HCT116 (cell line): ENCODE results near the gene PYY. TPM values are rescaled to one million over a fixed set of nuclear protein-coding genes. Genes with fewer than 3 reads are reported as not detected.

Experiments used
- ATAC-seq: fragments of 200-7000 bp; cut with Tn5 transposase; 2 replicates; pipeline ENCODE4 v1.9.1; 2020; ENCODE audit warnings: mild to moderate bottlenecking, moderate library complexity
- BruUV-seq: library from RNA; stranded (reverse); fragments of 400-500 nt; replicated peaks from 2 replicates; lab custom pipeline; 2021; lab: Mats Ljungman, UMichigan
- CTCF ChIA-PET: fragments of 300-600 bp; sonication (Branson Sonifier 250); formaldehyde crosslinking; loops from one replicate; lab custom pipeline; 2021; ENCODE audit warnings: antibody characterized with exemption; lab: Charles Lee
- POLR2A ChIA-PET: fragments of 300-600, 350-600 bp; sonication (Branson Sonifier 250); formaldehyde crosslinking; loops from one replicate; lab custom pipeline; 2021; ENCODE audit warnings: antibody characterized with exemption; lab: Charles Lee
- RAD21 ChIA-PET, 2 experiments: fragments of 300-600 bp; sonication (Branson Sonifier 250); formaldehyde crosslinking; loops; one replicate each; lab custom pipeline; 2023; ENCODE audit warnings: low total read pairs in 2 of 2; ENCODE audit not compliant: uncharacterized antibody in 2 of 2, unreplicated experiment in 2 of 2, low non-redundant PET in 1 of 2; lab: Charles Lee
- DNase-seq: peaks from one replicate; pipeline ENCODE4 v3.0.0-alpha.2; 2010; ENCODE audit warnings: low read depth, low spot score
- H2AFZ ChIP-seq: fragments of 200-600 bp; shearing (Covaris generic), sonication (generic); 2 replicates; pipeline ENCODE4 v1.6.1; 2017; ENCODE audit warnings: low read depth, mixed run types, mixed read lengths, antibody characterized with exemption, low read length; ENCODE audit not compliant: poor library complexity, severe bottlenecking
- H3K27ac ChIP-seq: 2 replicates; pipeline ENCODE4 v1.5.1; 2012; ENCODE audit warnings: low read depth, low read length
- H3K27me3 ChIP-seq: fragments of 200-600 bp; sonication (generic); 2 replicates; pipeline ENCODE4 v1.6.1; 2016; ENCODE audit warnings: mixed run types, low read length, mixed read lengths; ENCODE audit not compliant: insufficient read depth
- H3K36me3 ChIP-seq, 2 experiments: fragments of 200-500 bp in 1 of 2; fragments of 200-600 bp in 1 of 2; sonication (Bioruptor generic) in 1 of 2; sonication (generic) in 1 of 2; 2 replicates each; pipeline versions ENCODE4 v1.5.1 to v1.6.1; 2014 to 2016; ENCODE audit warnings: low read length in 2 of 2, inconsistent platforms in 1 of 2, mixed read lengths in 1 of 2, mixed run types in 1 of 2; ENCODE audit not compliant: insufficient read depth in 2 of 2, control insufficient read depth in 1 of 2
- H3K4me1 ChIP-seq, 2 experiments: fragments of 200-600 bp in 1 of 2; sonication (generic) in 1 of 2; 2 replicates each; pipeline versions ENCODE4 v1.5.1 to v1.6.1; 2012 to 2017; ENCODE audit warnings: low read length in 2 of 2, inconsistent platforms in 1 of 2, mild to moderate bottlenecking in 1 of 2, mixed read lengths in 1 of 2, mixed run types in 1 of 2, moderate library complexity in 1 of 2; ENCODE audit not compliant: insufficient read depth in 2 of 2, control insufficient read depth in 1 of 2
- H3K4me2 ChIP-seq: fragments of 200-600 bp; sonication (generic); 2 replicates; pipeline ENCODE4 v1.6.1; 2017; ENCODE audit warnings: mixed run types, low read length, mixed read lengths
- H3K4me3 ChIP-seq, 2 experiments: fragments of 200-600 bp in 1 of 2; sonication (generic) in 1 of 2; replicated peaks in 1 of 2; 2 replicates each; pipeline ENCODE4 v1.5.1; 2011 to 2016; ENCODE audit warnings: low read length in 2 of 2, control low read depth in 1 of 2, low read depth in 1 of 2, mild to moderate bottlenecking in 1 of 2, mixed read lengths in 1 of 2, mixed run types in 1 of 2
- H3K79me2 ChIP-seq: fragments of 200-600 bp; sonication (generic); 2 replicates; pipeline ENCODE4 v1.6.1; 2017; ENCODE audit warnings: mild to moderate bottlenecking, mixed run types, low read length, moderate library complexity, mixed read lengths; ENCODE audit not compliant: insufficient read depth
- H3K9ac ChIP-seq: fragments of 200-600 bp; sonication (generic); 2 replicates; pipeline ENCODE4 v1.6.1; 2016; ENCODE audit warnings: low read length, mixed read lengths
- H3K9me2 ChIP-seq: fragments of 200-600 bp; sonication (generic), shearing (Covaris generic); 2 replicates; pipeline ENCODE4 v1.6.1; 2017; ENCODE audit warnings: mixed run types, mild to moderate bottlenecking, moderate library complexity; ENCODE audit not compliant: insufficient read depth
- H3K9me3 ChIP-seq, 2 experiments: fragments of 200-500 bp in 1 of 2; fragments of 200-600 bp in 1 of 2; sonication (Bioruptor generic) in 1 of 2; sonication (generic) in 1 of 2; 2 replicates each; pipeline ENCODE4 v1.6.1; 2014 to 2017; ENCODE audit warnings: low read length in 2 of 2, mixed read lengths in 2 of 2, inconsistent platforms in 1 of 2, low read depth in 1 of 2, mild to moderate bottlenecking in 1 of 2, mixed run types in 1 of 2, moderate library complexity in 1 of 2; ENCODE audit not compliant: control insufficient read depth in 1 of 2, insufficient read depth in 1 of 2
- H4K20me1 ChIP-seq: fragments of 200-600 bp; sonication (generic), shearing (Covaris generic); 2 replicates; pipeline ENCODE4 v1.6.1; 2017; ENCODE audit warnings: mixed run types, mild to moderate bottlenecking, moderate library complexity; ENCODE audit not compliant: insufficient read depth
- CEBPB ChIP-seq: IDR thresholded peaks from 2 replicates; pipeline ENCODE4 v1.6.1; 2012; ENCODE audit warnings: low read depth
- CTCF ChIP-seq, 3 experiments: fragments of 200-600 bp in 1 of 3; sonication (generic) in 1 of 3; IDR thresholded peaks in 2 of 3; conservative IDR thresholded peaks in 1 of 3; 2 replicates each; pipeline ENCODE4 v1.5.1; 2012 to 2017; ENCODE audit warnings: low read depth in 2 of 3, low read length in 2 of 3, antibody characterized with exemption in 1 of 3, borderline replicate concordance in 1 of 3, control low read depth in 1 of 3, mild to moderate bottlenecking in 1 of 3, mixed read lengths in 1 of 3, mixed run types in 1 of 3, moderate library complexity in 1 of 3; ENCODE audit not compliant: insufficient read depth in 1 of 3
- ELF1 ChIP-seq: IDR thresholded peaks from 2 replicates; pipeline ENCODE4 v1.6.1; 2012; ENCODE audit warnings: low read depth, borderline replicate concordance
- EZH2 ChIP-seq: fragments of 200-600 bp; sonication (generic); IDR thresholded peaks from 2 replicates; pipeline ENCODE4 v1.6.1; 2017; ENCODE audit warnings: antibody characterized with exemption, mixed run types
- EZH2phosphoT487 ChIP-seq: fragments of 200-600 bp; IDR thresholded peaks from 2 replicates; pipeline ENCODE4 v1.6.1; 2018; ENCODE audit warnings: antibody characterized with exemption, borderline replicate concordance
- FOSL1 ChIP-seq: IDR thresholded peaks from 2 replicates; pipeline ENCODE4 v1.6.1; 2012; ENCODE audit warnings: low read depth
- JUND ChIP-seq: IDR thresholded peaks from 2 replicates; pipeline ENCODE4 v1.6.1; 2012
- POLR2A ChIP-seq: IDR thresholded peaks from 2 replicates; pipeline ENCODE4 v1.7.0; 2011; ENCODE audit warnings: borderline replicate concordance; ENCODE audit not compliant: insufficient read depth, insufficient read length; ENCODE audit errors: extremely low read depth
- TCF7L2 ChIP-seq: IDR thresholded peaks from 2 replicates; pipeline ENCODE4 v1.7.0; 2011; ENCODE audit warnings: borderline replicate concordance, inconsistent platforms; ENCODE audit not compliant: insufficient read depth, insufficient read length; ENCODE audit errors: extremely low read depth
- ZFX ChIP-seq: fragments of 450-650 bp; IDR thresholded peaks from 2 replicates; pipeline ENCODE4 v1.6.1; 2017
- intact Hi-C: fragments of 100-400 bp; cut with micrococcal nuclease; formaldehyde crosslinking; loops from 2 replicates; pipeline ENCODE4 v1.10.0; 2022
- total RNA-seq: library from RNA; stranded (reverse); gene quantifications from one replicate; pipeline ENCODE4 v1.2.1, GENCODE V29; 2021; ENCODE audit not compliant: unreplicated experiment

The PYY gene
- total RNA-seq, 1 experiment from 2014 or later = 0.52 TPM

- TF ChIP-seq CTCF (IDR thresholded peaks at IDR 0.05 in 2 of 3, conservative IDR thresholded peaks at IDR 0.05 in 1 of 3; ENCODE audit: borderline replicate concordance in 1 of 3, insufficient read depth in 1 of 3, low read depth in 2 of 3, low read length in 2 of 3) (no peak), ZFX (no peak)
Observed at GRCh38 chr17:44002141-44002848, 48.6 kb upstream of the PYY start (continued).

GRCh38 chr17:44001461-44001920, 47.8 kb upstream of the PYY start:
- no peak overlapping the region for H3K4me3 ChIP-seq
- CTCF ChIA-PET = interaction anchor here (3.8 kb wide), 1 partner anchor 58 kb away, joined by 19 read pairs; no protein-coding TSS in a partner anchor

More at GRCh38 chr17:44001461-44001920, 47.8 kb upstream of the PYY start:
- TF ChIP-seq EZH2phosphoT487 (no peak), EZH2 (no peak), CTCF (IDR thresholded peaks at IDR 0.05 in 2 of 3, conservative IDR thresholded peaks at IDR 0.05 in 1 of 3; ENCODE audit: borderline replicate concordance in 1 of 3, insufficient read depth in 1 of 3, low read depth in 2 of 3, low read length in 2 of 3) (no peak), CEBPB (no peak), TCF7L2 (no peak), JUND (no peak), FOSL1 (no peak), ELF1 (no peak), POLR2A (no peak)
- Histone ChIP-seq H3K4me2 (no peak overlapping the region), H3K9ac (no peak overlapping the region), H3K36me3 (no peaks in the 10 kb centered on the region), H3K9me2 (no peaks in the 10 kb centered on the region), H3K27me3 (no peaks in the 10 kb centered on the region), H4K20me1 (no peaks in the 10 kb centered on the region), H3K9me3 (no peaks in the 10 kb centered on the region), H3K27ac (no peak overlapping the region), H3K79me2 (peaks cover 11% of the 10 kb centered on the region; the same call in 1 of the 2 replicates), H3K4me1 (peaks cover 7 to 47% of the 10 kb centered on the region in 2 experiments), H2AFZ (no peak overlapping the region)
- POLR2A ChIA-PET = interaction anchor here (1.1 kb wide), 1 partner anchor 12 kb away, joined by 3 read pairs; no protein-coding TSS in a partner anchor
- DNase-seq (no peak), ATAC-seq (no peak)
- intact Hi-C loops = no loop called here
- RAD21 ChIA-PET = no interaction called here
- BruUV-seq = no TSS peak
